ENCODE results near the gene ABHD16B.
"Not testable (repeated sequence)": the region's sequence is repeated elsewhere in the genome, so short reads cannot be mapped to it uniquely, and the experiment has no call there.

The ABHD16B gene

DNA sequence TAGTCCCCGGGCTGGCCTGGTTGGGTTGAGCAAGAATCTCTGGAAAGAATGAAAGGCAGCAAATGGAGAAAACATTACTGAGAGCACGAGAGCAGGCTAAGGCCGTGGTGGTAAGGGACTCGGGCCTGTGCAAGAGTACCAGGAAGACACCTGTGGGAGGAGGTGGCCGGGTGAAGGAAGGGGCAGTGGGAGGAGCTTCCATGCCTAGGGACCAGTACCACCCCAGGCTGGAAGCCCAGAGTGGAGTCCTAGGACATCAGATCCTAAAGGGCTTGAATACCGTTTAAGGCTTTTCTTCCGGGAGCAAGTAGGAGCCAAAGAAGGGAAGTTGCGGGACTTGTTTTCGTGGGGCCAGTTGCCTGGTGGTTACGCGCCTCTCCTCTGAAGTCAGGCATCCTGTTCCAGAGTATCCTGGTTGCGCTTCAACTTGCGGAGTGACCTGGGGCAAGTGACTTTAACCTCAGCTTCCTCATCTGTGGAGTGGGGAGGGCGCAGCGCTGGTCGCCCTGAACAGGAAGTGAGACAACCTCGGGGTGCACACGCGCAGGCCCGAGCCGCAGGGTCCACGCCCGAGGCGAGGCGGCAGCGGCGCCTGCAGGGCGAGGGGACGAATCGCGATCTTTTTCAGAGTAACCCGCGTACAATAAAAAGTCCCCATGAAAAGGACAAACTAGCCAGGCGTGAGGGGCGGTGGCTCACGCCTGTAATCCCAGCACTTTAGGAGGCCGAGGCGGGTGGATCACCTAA lies 2.7 kb downstream of the ABHD16B start:
- TF ChIP-seq ZNF274 (IDR thresholded peaks at IDR 0.05; ENCODE audit: low read depth, low read length), result no peak
- TF ChIP-seq SUZ12 (IDR thresholded peaks at IDR 0.05; ENCODE audit: extremely low read depth, insufficient read depth, insufficient read length), result no peak
- TF ChIP-seq YY1 (IDR thresholded peaks at IDR 0.05; ENCODE audit: insufficient read depth, insufficient read length), result no peak
- H3K9me3 ChIP-seq (ENCODE audit: insufficient read depth, low read length), result no peaks in the 10 kb centered on the region
- H3K9ac ChIP-seq (ENCODE audit: insufficient read length, low read depth), result peak overlapping the region; percentile 93
- peaks cover 26% of the 10 kb centered on the region for H3K4me1 ChIP-seq (ENCODE audit: insufficient read depth, insufficient read length)
- H3K27me3 ChIP-seq (ENCODE audit: insufficient read depth, insufficient read length), result no peaks in the 10 kb centered on the region
- DNase-seq (ENCODE audit: low read depth, low spot score), result peak; percentile 59
- H3K36me3 ChIP-seq (ENCODE audit: insufficient read depth, insufficient read length, low read length), result peaks cover 61% of the 10 kb centered on the region
- peak overlapping the region; percentile 100 for H3K4me3 ChIP-seq (ENCODE audit: insufficient read length, low read depth)

DNA sequence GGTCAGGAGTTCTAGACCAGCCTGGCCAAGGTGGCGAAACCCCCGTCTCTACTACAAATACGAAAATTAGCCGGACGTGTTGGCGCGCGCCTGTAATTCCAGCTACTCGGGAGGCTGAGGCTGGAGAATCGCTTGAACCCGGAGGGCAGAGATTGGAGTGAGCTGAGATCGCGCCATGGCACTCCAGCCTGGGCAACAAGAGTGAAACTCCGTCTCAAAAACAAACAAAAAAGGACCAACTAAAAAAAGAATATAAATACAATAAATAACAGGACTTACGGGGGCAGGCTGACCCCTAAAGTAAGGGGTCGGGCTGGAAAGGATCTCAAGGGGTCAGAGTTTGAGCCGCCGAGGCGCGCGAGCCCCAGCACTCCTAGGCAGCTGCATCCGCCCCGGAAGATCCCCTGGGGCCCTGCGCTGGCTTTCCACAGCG lies 3.3 kb downstream of the ABHD16B start:
- H3K9me3 ChIP-seq (ENCODE audit: insufficient read depth, low read length), result no peaks in the 10 kb centered on the region
- H3K4me1 ChIP-seq (ENCODE audit: insufficient read depth, insufficient read length), result peaks cover 20% of the 10 kb centered on the region
- TF ChIP-seq ZNF274 (IDR thresholded peaks at IDR 0.05; ENCODE audit: low read depth, low read length) (no peak), SUZ12 (IDR thresholded peaks at IDR 0.05; ENCODE audit: extremely low read depth, insufficient read depth, insufficient read length) (no peak), YY1 (IDR thresholded peaks at IDR 0.05; ENCODE audit: insufficient read depth, insufficient read length) (no peak)
- peak overlapping the region; percentile 93 for H3K9ac ChIP-seq (ENCODE audit: insufficient read length, low read depth)
- H3K36me3 ChIP-seq (ENCODE audit: insufficient read depth, insufficient read length, low read length), result peaks cover 64% of the 10 kb centered on the region
- peak overlapping the region; percentile 100 for H3K4me3 ChIP-seq (ENCODE audit: insufficient read length, low read depth)
- H3K27me3 ChIP-seq (ENCODE audit: insufficient read depth, insufficient read length), result no peaks in the 10 kb centered on the region
- DNase-seq (ENCODE audit: low read depth, low spot score), result no peak

- DNase-seq (ENCODE audit: low read depth, low spot score), result peak; percentile 99
- TF ChIP-seq ZNF274 (IDR thresholded peaks at IDR 0.05; ENCODE audit: low read depth, low read length) (no peak), YY1 (IDR thresholded peaks at IDR 0.05; ENCODE audit: insufficient read depth, insufficient read length) (peak; percentile 72)
- Histone ChIP-seq H3K36me3 (ENCODE audit: insufficient read depth, insufficient read length, low read length) (peaks cover 67% of the 10 kb centered on the region), H3K9ac (ENCODE audit: insufficient read length, low read depth) (peak within 1 kb of the TSS; percentile 98), H3K27me3 (ENCODE audit: insufficient read depth, insufficient read length) (no peaks in the 10 kb centered on the region), H3K4me3 (ENCODE audit: insufficient read length, low read depth) (peak within 1 kb of the TSS; percentile 100), H3K9me3 (ENCODE audit: insufficient read depth, low read length) (no peaks in the 10 kb centered on the region), H3K4me1 (ENCODE audit: insufficient read depth, insufficient read length) (peaks cover 19% of the 10 kb centered on the region)
Observed at GRCh38 chr20:63864978-63865640, 3.8 kb downstream of the ABHD16B start, which contains the start of gene TPD52L2. TSS of gene TPD52L2 (plus strand) at chr20:63865270. CDS start at chr20:63865366, 96 bp downstream.

GRCh38 chr20:63867042-63867441 lies 5.7 kb downstream of the ABHD16B start:
- H3K4me3 ChIP-seq (ENCODE audit: insufficient read length, low read depth); H3K9me3 ChIP-seq (ENCODE audit: insufficient read depth, low read length); H3K27me3 ChIP-seq (ENCODE audit: insufficient read depth, insufficient read length); DNase-seq (ENCODE audit: low read depth, low spot score); H3K9ac ChIP-seq (ENCODE audit: insufficient read length, low read depth): not testable (repeated sequence)
- Histone ChIP-seq H3K4me1 (ENCODE audit: insufficient read depth, insufficient read length) (peaks cover 11% of the 10 kb centered on the region), H3K36me3 (ENCODE audit: insufficient read depth, insufficient read length, low read length) (peaks cover 65% of the 10 kb centered on the region)

DNA sequence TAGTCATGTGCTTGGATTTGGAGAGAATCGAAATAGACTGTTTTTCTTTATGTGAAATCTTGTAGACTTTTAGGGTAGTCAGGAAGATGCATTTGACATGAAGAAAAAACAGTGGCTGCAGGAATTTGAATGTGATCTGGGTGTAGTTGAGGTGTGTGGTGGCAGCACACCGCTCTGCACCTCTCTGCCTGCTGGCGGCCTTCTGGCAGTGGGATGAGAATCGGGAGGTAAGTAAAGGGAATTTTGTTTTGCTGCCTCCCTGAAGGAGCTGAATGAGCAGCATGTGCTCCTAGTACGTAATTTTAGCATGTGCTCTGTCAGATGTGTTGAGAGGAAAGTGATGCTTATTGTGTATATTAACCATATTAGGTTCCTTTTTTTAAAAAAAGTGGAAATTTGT lies 7.0 kb downstream of the ABHD16B start:
- Histone ChIP-seq H3K4me3 (ENCODE audit: insufficient read length, low read depth) (no peak overlapping the region), H3K4me1 (ENCODE audit: insufficient read depth, insufficient read length) (peaks cover 7% of the 10 kb centered on the region), H3K27me3 (ENCODE audit: insufficient read depth, insufficient read length) (no peaks in the 10 kb centered on the region), H3K36me3 (ENCODE audit: insufficient read depth, insufficient read length, low read length) (peaks cover 64% of the 10 kb centered on the region), H3K9ac (ENCODE audit: insufficient read length, low read depth) (no peak overlapping the region), H3K9me3 (ENCODE audit: insufficient read depth, low read length) (no peaks in the 10 kb centered on the region)
- TF ChIP-seq YY1 (IDR thresholded peaks at IDR 0.05; ENCODE audit: insufficient read depth, insufficient read length), result no peak
- TF ChIP-seq SUZ12 (IDR thresholded peaks at IDR 0.05; ENCODE audit: extremely low read depth, insufficient read depth, insufficient read length), result no peak
- no peak for TF ChIP-seq ZNF274 (IDR thresholded peaks at IDR 0.05; ENCODE audit: low read depth, low read length)
- no peak for DNase-seq (ENCODE audit: low read depth, low spot score)

GRCh38 chr20:63873477-63873971 lies 12.2 kb downstream of the ABHD16B start:
- DNase-seq (ENCODE audit: low read depth, low spot score), result no peak
- Histone ChIP-seq H3K4me3 (ENCODE audit: insufficient read length, low read depth) (no peak overlapping the region), H3K36me3 (ENCODE audit: insufficient read depth, insufficient read length, low read length) (peaks cover 91% of the 10 kb centered on the region), H3K9me3 (ENCODE audit: insufficient read depth, low read length) (no peaks in the 10 kb centered on the region), H3K27me3 (ENCODE audit: insufficient read depth, insufficient read length) (no peaks in the 10 kb centered on the region), H3K4me1 (ENCODE audit: insufficient read depth, insufficient read length) (peaks cover 4% of the 10 kb centered on the region), H3K9ac (ENCODE audit: insufficient read length, low read depth) (no peak overlapping the region)
- no peak for TF ChIP-seq YY1 (IDR thresholded peaks at IDR 0.05; ENCODE audit: insufficient read depth, insufficient read length)
- no peak for TF ChIP-seq SUZ12 (IDR thresholded peaks at IDR 0.05; ENCODE audit: extremely low read depth, insufficient read depth, insufficient read length)
- TF ChIP-seq ZNF274 (IDR thresholded peaks at IDR 0.05; ENCODE audit: low read depth, low read length), result no peak

GRCh38 chr20:63874241-63874640 lies 12.9 kb downstream of the ABHD16B start:
- H3K4me3 ChIP-seq (ENCODE audit: insufficient read length, low read depth); H3K27me3 ChIP-seq (ENCODE audit: insufficient read depth, insufficient read length); H3K9ac ChIP-seq (ENCODE audit: insufficient read length, low read depth); H3K4me1 ChIP-seq (ENCODE audit: insufficient read depth, insufficient read length); DNase-seq (ENCODE audit: low read depth, low spot score); H3K9me3 ChIP-seq (ENCODE audit: insufficient read depth, low read length): not testable (repeated sequence)
- peaks cover 91% of the 10 kb centered on the region for H3K36me3 ChIP-seq (ENCODE audit: insufficient read depth, insufficient read length, low read length)
